Muscle of back (tissue), 11 donors: ENCODE data around the gene RASAL3. TPM values are rescaled to one million over a fixed set of nuclear protein-coding genes. Genes with fewer than 3 reads are reported as not detected.
"Not testable (repeated sequence)": the region's sequence is repeated elsewhere in the genome, so short reads cannot be mapped to it uniquely, and the experiment has no call there.

Source experiments
- DNase-seq, 3 donors: peaks; one replicate each; pipeline versions ENCODE4 v3.0.0 to v3.0.0-alpha.2; 2013
- polyA plus RNA-seq, 10 donors: library from polyadenylated mRNA; unstranded; fragments of 120-200 nt; gene quantifications; one replicate each; pipeline ENCODE4 v1.2.1, GENCODE V29; 2013; ENCODE audit not compliant: insufficient read length in 10 of 10

RASAL3 gene
- polyA plus RNA-seq, 10 donors: 0.86 to 5.9 (median 1.2) TPM

DNA sequence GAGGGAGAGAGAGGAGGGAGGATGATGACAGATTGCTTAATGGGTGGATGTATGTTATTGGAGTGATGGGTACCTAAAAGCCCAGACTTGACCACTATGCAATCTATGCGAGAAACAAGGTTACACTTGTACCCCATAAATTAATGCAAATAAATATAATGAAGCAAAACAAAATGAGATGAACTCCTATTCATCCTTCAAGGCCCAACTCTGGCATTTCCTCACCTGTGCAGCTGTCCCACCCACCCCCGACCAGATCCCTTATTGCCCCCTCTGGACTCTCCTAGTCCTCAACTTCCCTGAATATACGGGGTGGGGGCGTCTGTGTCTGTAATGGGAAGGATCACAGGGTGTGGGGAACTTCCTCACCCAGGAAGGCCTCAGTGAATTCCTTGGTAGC, 10.8 kb upstream of the RASAL3 start:
- no peak for DNase-seq

DNA sequence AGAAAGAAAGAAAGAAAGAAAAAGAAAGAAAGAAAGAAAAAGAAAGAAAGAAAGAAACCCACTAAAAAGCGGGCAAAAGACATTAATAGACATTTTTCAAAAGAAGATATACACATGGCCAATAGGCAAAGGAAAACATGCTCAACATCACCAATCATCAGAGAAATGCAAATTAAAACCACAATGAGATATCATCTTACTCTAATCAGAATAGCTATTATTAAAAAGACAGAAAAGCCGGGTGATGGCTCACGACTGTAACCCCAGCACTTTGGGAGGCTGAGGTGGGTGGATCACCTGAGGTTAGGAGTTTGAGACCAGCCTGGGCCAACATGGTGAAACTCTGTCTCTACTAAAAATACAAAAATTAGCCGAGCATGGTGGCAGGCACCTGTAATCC, 9.5 kb upstream of the RASAL3 start:
- not testable (repeated sequence) for DNase-seq

GRCh38 chr19:15471639-15472101, 7.3 kb upstream of the RASAL3 start:
- DNase-seq: no peak

DNA sequence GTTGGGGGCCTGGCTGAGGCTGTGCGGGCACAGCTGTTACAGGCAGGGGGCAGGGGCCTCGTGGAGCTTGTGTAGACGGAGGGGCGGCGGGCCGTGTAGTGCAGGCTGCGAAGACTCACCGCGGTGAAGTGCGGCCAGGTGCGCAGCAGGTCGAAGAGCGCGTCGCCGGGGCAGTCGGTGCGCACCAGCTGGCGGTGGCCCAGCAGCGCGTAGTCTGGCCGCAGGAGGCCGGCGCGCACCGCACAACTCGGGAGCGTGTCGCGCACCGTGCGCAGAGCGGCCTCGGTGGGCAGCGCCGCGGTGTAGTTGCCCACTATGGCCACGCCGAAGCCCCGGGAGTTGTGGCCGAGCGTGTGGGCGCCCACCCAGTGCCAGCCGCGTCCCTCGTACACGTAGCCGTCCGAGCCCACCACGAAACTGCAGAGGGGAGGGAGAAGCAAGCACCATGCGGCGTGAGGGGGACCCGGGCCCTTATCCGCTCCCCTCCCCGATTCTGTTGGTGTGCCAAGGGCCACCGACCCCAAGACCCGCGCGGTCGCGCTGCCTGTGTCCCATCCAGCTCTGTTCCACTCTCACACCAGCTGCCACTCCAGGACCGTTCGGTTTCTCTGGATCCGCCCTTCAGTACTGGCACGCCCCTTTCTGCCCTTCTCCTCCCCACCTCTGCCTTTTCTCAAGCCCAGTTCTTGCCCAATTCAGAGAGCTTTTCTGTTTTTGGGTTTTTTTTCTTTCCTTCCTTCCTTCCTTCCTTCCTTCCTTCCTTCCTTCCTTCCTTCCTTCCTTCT, 5.4 kb upstream of the RASAL3 start:
- DNase-seq: no peak

DNA sequence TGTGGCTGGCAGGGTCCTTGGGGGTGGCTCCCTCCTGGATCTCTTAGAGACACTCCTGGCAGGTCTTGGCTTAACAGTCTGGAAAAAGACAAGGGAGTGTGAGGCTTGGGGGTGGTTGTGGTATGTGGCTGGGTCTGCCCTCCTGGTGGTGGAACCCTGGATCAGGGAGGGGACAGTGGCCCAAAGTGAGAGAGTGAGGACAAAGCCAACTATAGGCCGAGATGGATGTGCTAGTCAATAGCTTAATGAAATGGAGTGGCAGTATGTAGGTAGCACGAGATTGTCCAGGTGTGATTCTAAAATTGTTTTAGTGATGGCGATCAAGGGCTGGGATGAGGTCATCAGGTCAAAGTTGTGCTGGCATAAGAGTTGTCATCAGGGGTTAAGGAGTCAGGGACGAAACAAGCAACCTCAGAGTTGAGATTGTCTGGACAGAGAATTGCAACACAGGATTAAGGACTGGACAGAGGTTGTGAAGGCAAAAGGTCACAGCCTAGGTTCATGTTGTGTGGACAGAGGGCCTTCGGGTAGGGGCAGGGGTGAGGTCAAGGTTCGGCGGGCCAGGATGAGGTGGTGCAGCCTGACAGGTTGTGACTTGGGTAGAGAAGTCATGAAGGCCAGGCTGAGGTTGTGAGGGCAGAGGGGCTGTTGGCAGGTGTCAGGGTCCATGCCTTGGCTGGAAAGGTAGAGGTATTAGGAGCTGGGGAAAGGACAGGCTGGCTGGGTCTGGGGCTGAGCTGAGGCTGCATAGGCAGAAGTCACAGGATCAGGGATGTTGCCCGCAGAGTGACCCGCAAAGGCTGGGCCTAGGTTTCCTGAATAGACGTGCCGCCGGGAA, 4.5 kb upstream of the RASAL3 start:
- DNase-seq: no peak

- DNase-seq: no peak
Observed at GRCh38 chr19:15467734-15468214, 3.4 kb upstream of the RASAL3 start.

DNA sequence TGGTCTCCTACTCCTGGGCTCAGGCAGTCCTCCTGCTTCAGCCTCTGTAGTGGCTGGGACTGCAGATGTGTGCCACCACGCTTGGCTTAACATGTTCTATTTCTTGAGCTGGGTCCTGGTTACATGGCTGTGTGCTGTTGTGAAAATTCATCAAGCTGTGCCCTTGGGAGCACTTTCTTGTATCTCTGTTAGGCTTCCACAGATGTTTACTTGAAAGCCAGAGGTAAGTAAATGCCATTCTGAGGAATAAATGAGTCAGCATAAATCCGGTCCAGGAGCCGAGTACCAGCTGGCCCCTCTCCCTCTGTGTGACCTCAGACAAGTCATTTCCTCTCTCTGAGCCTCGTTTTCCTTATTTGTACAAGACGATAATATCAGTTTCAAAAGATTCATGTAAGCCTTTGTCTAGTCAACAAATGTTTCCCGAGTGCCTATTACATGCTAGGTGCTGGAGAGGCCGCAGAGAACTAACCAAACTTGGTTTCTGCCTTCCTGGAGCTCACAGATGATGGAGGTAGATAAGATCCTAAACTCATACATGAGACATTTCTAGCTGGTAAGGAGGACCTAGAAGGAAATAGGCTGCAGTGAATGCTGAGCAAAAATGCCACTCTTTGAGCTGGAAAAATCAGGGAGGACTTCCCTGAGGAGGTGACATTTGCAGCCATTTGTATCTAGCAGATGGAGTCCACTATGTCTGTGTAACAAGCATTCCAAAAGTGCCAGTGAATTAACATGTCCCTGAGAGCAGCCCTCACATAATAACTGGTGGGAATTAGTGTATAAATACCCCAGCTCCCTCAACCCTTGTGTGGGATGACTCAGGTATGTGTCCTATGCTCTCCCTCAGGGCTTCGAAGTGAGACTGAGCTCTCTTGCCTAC, 2.7 kb upstream of the RASAL3 start:
- no peak for DNase-seq

- DNase-seq: no peak
Observed at GRCh38 chr19:15463861-15464371, 428 bp downstream of the RASAL3 start.

- DNase-seq: no peak
Observed at GRCh38 chr19:15461694-15462093, 2.6 kb downstream of the RASAL3 start.

DNA sequence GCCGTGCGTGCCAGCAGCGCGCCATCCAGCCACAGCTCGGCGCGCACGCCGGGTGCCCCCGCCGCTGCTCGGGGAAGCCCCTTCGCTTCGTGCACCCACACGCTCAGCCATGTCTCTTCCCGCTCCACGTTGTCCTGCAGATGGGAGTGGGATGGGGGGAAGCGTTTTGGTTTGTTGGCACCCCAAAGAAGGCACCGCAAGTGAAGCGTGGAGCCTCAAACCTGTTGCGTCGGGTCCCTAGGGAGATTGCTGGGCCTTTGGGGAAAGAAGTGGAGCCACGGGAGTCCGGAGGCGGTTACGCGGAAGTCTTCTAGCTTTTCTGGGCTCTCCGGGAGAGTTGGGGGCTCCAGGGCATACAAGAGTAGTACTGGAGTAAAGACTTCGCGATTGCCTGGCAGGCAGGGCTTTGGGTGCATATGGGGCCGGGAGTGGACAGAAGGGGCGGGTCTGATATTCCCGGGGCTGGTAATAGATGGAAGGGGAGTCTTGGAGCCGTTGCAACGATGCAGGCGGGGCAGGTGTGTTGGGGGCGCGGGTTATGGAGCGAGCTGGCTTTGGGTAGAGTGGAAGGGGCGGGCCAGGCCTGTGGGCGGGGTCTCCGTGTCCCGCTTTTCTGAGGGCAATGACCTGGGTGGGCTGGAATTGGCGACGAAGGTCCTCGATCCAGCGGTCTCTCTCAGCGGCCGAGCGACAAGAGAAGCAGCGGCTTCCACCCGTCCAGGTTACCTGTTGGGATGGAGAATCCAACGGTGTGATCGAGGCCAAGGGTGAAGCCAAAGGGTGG, 6.5 kb downstream of the RASAL3 start:
- DNase-seq: no peak

DNA sequence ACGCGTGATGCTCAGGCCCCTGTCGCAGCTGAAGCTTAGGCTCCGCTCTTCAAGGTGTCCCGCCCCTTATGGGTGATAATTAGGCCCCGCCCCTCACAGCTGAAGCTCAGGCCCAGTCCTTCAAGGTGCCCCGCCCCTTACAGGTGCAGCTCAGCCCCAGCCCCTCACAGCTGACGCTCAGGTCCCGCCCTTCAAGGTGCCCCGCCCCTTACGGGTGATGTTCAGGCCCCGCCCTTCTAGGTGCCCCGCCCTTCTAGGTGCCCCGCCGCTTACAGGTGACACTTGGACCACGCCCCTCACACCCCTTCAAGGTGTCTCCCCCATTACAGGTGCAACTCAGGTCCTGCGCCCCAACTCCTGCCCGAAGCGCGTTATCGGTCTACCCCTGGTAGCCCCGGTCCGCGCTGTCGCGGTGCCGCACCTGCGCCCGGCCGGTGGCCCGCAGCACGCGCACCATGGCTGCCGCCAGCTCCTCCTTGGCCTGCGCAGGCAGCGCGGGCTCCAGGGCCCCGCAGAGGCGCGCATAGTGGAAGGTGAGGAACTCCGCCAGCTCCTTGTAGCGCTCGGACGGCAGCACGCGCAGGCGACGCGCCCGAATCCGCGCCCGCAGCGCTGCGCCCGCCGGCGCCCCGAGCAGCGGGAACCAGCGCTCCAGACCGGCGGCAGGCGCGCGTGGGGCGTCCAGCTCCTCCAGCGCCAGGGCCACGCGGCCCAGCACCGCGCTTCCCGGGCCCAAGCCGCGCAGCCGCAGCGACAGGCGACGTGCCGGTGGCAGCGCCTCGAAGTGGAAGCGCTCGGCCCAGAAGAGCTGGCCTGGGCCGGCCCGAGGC, 7.3 kb downstream of the RASAL3 start:
- DNase-seq: no peak

- DNase-seq: no peak
Observed at GRCh38 chr19:15456441-15456840, 7.9 kb downstream of the RASAL3 start.

- DNase-seq: no peak
Observed at GRCh38 chr19:15455996-15456395, 8.3 kb downstream of the RASAL3 start.

DNA sequence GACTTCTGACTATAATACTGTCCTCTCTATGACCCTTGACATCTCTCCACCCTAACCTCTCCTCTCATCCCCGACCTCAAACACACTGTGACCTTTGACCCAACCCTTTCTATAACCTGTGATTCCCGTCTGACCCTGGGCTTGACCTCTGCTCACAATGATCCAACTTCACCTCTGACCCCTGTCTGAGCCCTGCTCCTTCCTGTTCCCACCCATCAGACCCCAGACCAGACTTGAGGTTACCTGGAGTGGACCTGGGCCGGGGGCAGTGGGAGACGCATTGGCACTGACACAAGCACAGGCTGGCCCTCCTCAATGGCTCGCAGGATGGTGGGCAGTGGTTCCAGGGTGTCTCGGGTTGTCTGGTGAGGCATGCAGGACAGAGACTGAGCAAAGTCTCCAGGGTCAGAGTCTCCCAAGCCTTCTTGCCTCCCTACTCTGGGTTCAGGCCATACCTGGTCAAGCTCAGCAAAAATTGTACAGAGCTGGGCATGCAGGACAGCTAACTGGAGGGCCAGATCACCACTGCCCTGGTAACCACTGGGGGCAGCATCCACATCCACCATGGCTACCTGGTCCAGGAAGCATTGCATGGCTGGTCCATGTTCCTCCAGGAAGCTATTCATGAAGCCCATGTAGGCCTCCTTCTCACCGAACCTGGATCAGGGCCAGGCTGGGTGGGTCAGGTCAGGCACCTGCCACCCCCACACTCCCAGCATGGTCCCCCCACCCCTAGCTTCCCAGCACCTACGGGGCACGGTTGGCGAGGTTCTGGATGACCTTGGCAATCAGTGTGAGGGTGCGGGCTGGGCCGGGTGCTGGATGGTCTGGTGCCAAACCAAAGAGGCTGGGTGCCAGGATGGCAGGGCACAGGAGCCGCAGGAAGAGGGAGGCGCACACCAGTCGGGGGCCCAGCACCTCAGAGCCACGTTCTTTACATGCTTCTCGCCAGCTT, 10.2 kb downstream of the RASAL3 start:
- no peak for DNase-seq

DNA sequence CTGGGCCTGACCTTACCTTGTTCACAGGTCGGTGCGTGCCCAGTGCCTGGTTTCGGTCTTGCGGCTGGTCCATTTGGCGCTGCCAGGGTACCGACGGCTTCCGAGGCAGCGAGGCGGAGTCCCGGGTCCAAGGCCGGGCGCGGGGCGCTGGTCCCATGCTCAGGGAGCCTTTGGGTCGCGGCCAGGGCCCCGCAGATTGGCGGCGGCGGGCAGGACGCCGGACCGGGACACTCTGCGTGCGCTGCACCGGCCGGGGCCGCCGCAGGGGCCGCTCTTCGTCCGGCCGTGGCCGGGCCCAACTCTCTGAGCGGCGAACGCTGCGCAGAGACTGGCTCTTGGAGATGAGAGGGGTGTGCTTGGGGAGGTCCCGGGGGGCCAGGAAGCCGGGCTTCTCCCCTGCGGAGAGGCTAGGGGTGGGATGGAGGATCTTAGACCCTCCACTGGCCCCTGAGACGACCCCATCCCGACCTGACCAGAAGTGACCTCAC, 11.2 kb downstream of the RASAL3 start:
- peak in 1 of 3 donors; percentile 55 for DNase-seq

GRCh38 chr19:15452111-15453047, 12.0 kb downstream of the RASAL3 start:
- DNase-seq: peak; percentile 74 to 90 (median 82)

GRCh38 chr19:15450528-15450890, 13.8 kb downstream of the RASAL3 start:
- DNase-seq: no peak
